Ovary (tissue), 3 donors: ENCODE measurements around the gene MAP4K4.

Source experiments
- CTCF ChIP-seq, 3 donors: fragments of 450-650 bp in 2 of 3; fragments of 200-600 bp in 1 of 3; IDR thresholded peaks; one replicate each; pipeline versions ENCODE4 v1.5.1 to v1.8.0; 2016 to 2022; ENCODE audit warnings: antibody characterized with exemption in 3 of 3, mild to moderate bottlenecking in 1 of 3
- POLR2A ChIP-seq: fragments of 450-650 bp; IDR thresholded peaks from one replicate; pipeline ENCODE4 v1.6.1; 2017; ENCODE audit warnings: antibody characterized with exemption, mild to moderate bottlenecking, moderate library complexity
- donor health status: DM: no; HTN: no; CAD: no.

- TF ChIP-seq CTCF (IDR thresholded peaks at IDR 0.05) (no peak), POLR2A (no peak)
These were observed 233.9 kb downstream of the MAP4K4 start for GRCh38 chr2:101931402-101931801.
